H1 (cell line): ENCODE results near the gene ITGA4. TPM values are rescaled to one million over a fixed set of nuclear protein-coding genes. Genes with fewer than 3 reads are reported as not detected.

ENCODE experiments used
- CTCF ChIA-PET: fragments of 300-600 bp; sonication (Branson Sonifier 250); formaldehyde crosslinking; loops from one replicate; lab custom pipeline; 2021; ENCODE audit not compliant: partially characterized antibody; lab: Charles Lee
- POLR2A ChIA-PET: fragments of 300-600 bp; sonication (Branson Sonifier 250); formaldehyde crosslinking; loops from one replicate; lab custom pipeline; 2021; ENCODE audit warnings: inconsistent platforms; ENCODE audit not compliant: partially characterized antibody; lab: Charles Lee
- DNase-seq, 2 experiments: peaks; one replicate each; pipeline versions ENCODE4 v3.0.0 to v3.0.0-alpha.2; 2010 to 2022; ENCODE audit warnings: low spot score in 2 of 2, low read depth in 1 of 2, mixed read lengths in 1 of 2
- FAIRE-seq: peaks from 2 replicates; lab custom pipeline; 2011; peaks lifted over from hg19 to GRCh38; lab: Jason Lieb, UNC
- H2AFZ ChIP-seq: 2 replicates; pipeline ENCODE4 v1.8.1; 2012; ENCODE audit warnings: low read length, inconsistent platforms
- H2AK5ac ChIP-seq: 2 replicates; pipeline ENCODE4 v1.6.1; 2013; ENCODE audit warnings: low read depth, low read length
- H2BK120ac ChIP-seq: replicated peaks from 2 replicates; pipeline ENCODE3; 2013; ENCODE audit warnings: low read depth, low read length, inconsistent platforms
- H2BK12ac ChIP-seq: 2 replicates; pipeline ENCODE4 v1.6.1; 2013; ENCODE audit warnings: low read depth, low read length
- H2BK15ac ChIP-seq: 2 replicates; pipeline ENCODE4 v1.6.1; 2013; ENCODE audit warnings: low read length
- H2BK20ac ChIP-seq: 2 replicates; pipeline ENCODE4 v1.6.1; 2013; ENCODE audit warnings: low read length
- H2BK5ac ChIP-seq: 2 replicates; pipeline ENCODE4 v1.6.1; 2013; ENCODE audit warnings: low read depth, low read length
- H3K14ac ChIP-seq: 2 replicates; pipeline ENCODE4 v1.6.1; 2013; ENCODE audit warnings: inconsistent platforms; ENCODE audit not compliant: insufficient read length
- H3K18ac ChIP-seq: 2 replicates; pipeline ENCODE4 v1.6.1; 2013; ENCODE audit warnings: low read length; ENCODE audit errors: extremely low read depth
- H3K23ac ChIP-seq: 2 replicates; pipeline ENCODE4 v1.6.1; 2013; ENCODE audit warnings: inconsistent platforms; ENCODE audit not compliant: insufficient read length
- H3K23me2 ChIP-seq: 2 replicates; pipeline ENCODE4 v1.6.1; 2013; ENCODE audit warnings: low read depth, low read length
- H3K27ac ChIP-seq: 2 replicates; pipeline ENCODE4 v1.6.1; 2011; ENCODE audit warnings: low read depth, low read length, inconsistent platforms
- H3K27me3 ChIP-seq, 4 experiments: replicated peaks in 1 of 4; 1 replicate in 1 of 4; 2 replicates in 3 of 4; pipeline versions ENCODE4 v1.6.1 to v1.8.1; 2011 to 2013; ENCODE audit warnings: low read length in 3 of 4, mild to moderate bottlenecking in 3 of 4, inconsistent platforms in 2 of 4, mixed read lengths in 2 of 4, moderate library complexity in 1 of 4; ENCODE audit not compliant: control insufficient read depth in 3 of 4, insufficient read depth in 3 of 4; ENCODE audit errors: extremely low read depth in 1 of 4
- H3K36me3 ChIP-seq, 4 experiments: 2 replicates each; pipeline versions ENCODE4 v1.6.1 to v1.8.1; 2011 to 2013; ENCODE audit warnings: mild to moderate bottlenecking in 4 of 4, low read length in 3 of 4, moderate library complexity in 2 of 4, control low read depth in 1 of 4, inconsistent platforms in 1 of 4; ENCODE audit not compliant: insufficient read depth in 4 of 4, control insufficient read depth in 2 of 4
- H3K4ac ChIP-seq: replicated peaks from 2 replicates; pipeline ENCODE3; 2013; ENCODE audit warnings: low read length, low read depth, mixed read lengths, inconsistent platforms; ENCODE audit not compliant: insufficient read length
- H3K4me1 ChIP-seq, 4 experiments: replicated peaks in 1 of 4; 1 replicate in 1 of 4; 2 replicates in 3 of 4; pipeline versions ENCODE4 v1.6.1 to v1.8.1; 2011 to 2013; ENCODE audit warnings: low read length in 3 of 4, inconsistent platforms in 2 of 4, mixed read lengths in 1 of 4; ENCODE audit not compliant: insufficient read depth in 4 of 4, control insufficient read depth in 3 of 4
- H3K4me2 ChIP-seq, 2 experiments: 2 replicates each; pipeline versions ENCODE4 v1.6.1 to v1.8.1; 2011 to 2013; ENCODE audit warnings: low read depth in 2 of 2, low read length in 2 of 2, control low read depth in 1 of 2, inconsistent platforms in 1 of 2, mild to moderate bottlenecking in 1 of 2; ENCODE audit not compliant: insufficient read depth in 1 of 2
- H3K4me3 ChIP-seq, 4 experiments: fragments of 200-600, 300-600 bp in 1 of 4; sonication (generic), shearing (Covaris generic), sonication (Bioruptor Twin) in 1 of 4; 2 replicates each; pipeline versions ENCODE4 v1.5.1 to v1.8.1; 2011 to 2016; ENCODE audit warnings: low read length in 4 of 4, low read depth in 3 of 4, control low read depth in 2 of 4, inconsistent platforms in 2 of 4, mild to moderate bottlenecking in 2 of 4, mixed read lengths in 1 of 4, moderate library complexity in 1 of 4; ENCODE audit not compliant: insufficient read depth in 2 of 4; ENCODE audit errors: extremely low read depth in 1 of 4
- H3K56ac ChIP-seq: replicated peaks from 2 replicates; pipeline ENCODE3; 2013; ENCODE audit warnings: low read depth, mild to moderate bottlenecking, mixed read lengths, low read length, inconsistent platforms; ENCODE audit not compliant: insufficient read length
- H3K79me1 ChIP-seq: 2 replicates; pipeline ENCODE4 v1.6.1; 2013; ENCODE audit warnings: low read depth, low read length, control low read depth
- H3K79me2 ChIP-seq, 2 experiments: 2 replicates each; pipeline versions ENCODE4 v1.6.1 to v1.8.1; 2012 to 2013; ENCODE audit warnings: low read length in 2 of 2, mild to moderate bottlenecking in 2 of 2, inconsistent platforms in 1 of 2; ENCODE audit not compliant: insufficient read depth in 2 of 2, control insufficient read depth in 1 of 2
- H3K9ac ChIP-seq, 4 experiments: replicated peaks in 1 of 4; 1 replicate in 1 of 4; 2 replicates in 3 of 4; pipeline versions ENCODE4 v1.6.1 to v1.8.1; 2011 to 2013; ENCODE audit warnings: low read depth in 3 of 4, low read length in 3 of 4, control low read depth in 2 of 4, mild to moderate bottlenecking in 2 of 4, moderate library complexity in 2 of 4, inconsistent platforms in 1 of 4; ENCODE audit errors: extremely low read depth in 1 of 4
- H3K9me3 ChIP-seq, 2 experiments: 2 replicates each; pipeline versions ENCODE4 v1.6.1 to v1.8.1; 2012 to 2013; ENCODE audit warnings: mild to moderate bottlenecking in 2 of 2, moderate library complexity in 2 of 2, control low read depth in 1 of 2, inconsistent platforms in 1 of 2, low read depth in 1 of 2, low read length in 1 of 2, mixed read lengths in 1 of 2; ENCODE audit not compliant: insufficient read depth in 2 of 2
- H4K20me1 ChIP-seq, 2 experiments: replicated peaks in 1 of 2; 2 replicates each; pipeline versions ENCODE3 to v1.8.1; 2011 to 2013; ENCODE audit warnings: inconsistent platforms in 2 of 2, low read length in 2 of 2, mild to moderate bottlenecking in 1 of 2; ENCODE audit not compliant: insufficient read depth in 2 of 2, control insufficient read depth in 1 of 2
- H4K5ac ChIP-seq: 2 replicates; pipeline ENCODE4 v1.6.1; 2013; ENCODE audit warnings: low read length, low read depth, mixed read lengths, inconsistent platforms; ENCODE audit not compliant: insufficient read length
- H4K8ac ChIP-seq: 2 replicates; pipeline ENCODE4 v1.8.0; 2013; ENCODE audit warnings: mild to moderate bottlenecking, moderate library complexity, low read length, inconsistent platforms; ENCODE audit not compliant: insufficient read depth; ENCODE audit errors: extremely low read depth
- H4K91ac ChIP-seq: replicated peaks from 2 replicates; pipeline ENCODE3; 2013; ENCODE audit warnings: low read length, mixed read lengths, inconsistent platforms; ENCODE audit not compliant: insufficient read length
- BCL11A ChIP-seq, 2 experiments: IDR thresholded peaks; one replicate each; pipeline ENCODE4 v1.6.1; 2011; ENCODE audit warnings: low read depth in 2 of 2, low read length in 2 of 2, mild to moderate bottlenecking in 2 of 2
- CBX5 ChIP-seq: fragments of 300-800, 300-1000 bp; sonication (generic); IDR thresholded peaks from 2 replicates; pipeline ENCODE4 v1.7.1; 2016; ENCODE audit warnings: antibody characterized with exemption, low read length, low read depth
- CHD2 ChIP-seq: IDR thresholded peaks from 2 replicates; pipeline ENCODE4 v1.6.1; 2012; ENCODE audit warnings: low read length, improper control_type of control experiment
- EZH2 ChIP-seq: fragments of 200-600 bp; sonication (generic); IDR thresholded peaks from 2 replicates; pipeline ENCODE4 v1.7.1; 2012; ENCODE audit warnings: low read depth, mild to moderate bottlenecking, moderate library complexity, low read length, inconsistent platforms; ENCODE audit not compliant: severe bottlenecking
- KDM5A ChIP-seq: fragments of 200-600 bp; IDR thresholded peaks from 2 replicates; pipeline ENCODE4 v1.7.1; 2012; ENCODE audit warnings: mild to moderate bottlenecking, low read length, inconsistent platforms, mixed read lengths
- MAFK ChIP-seq: IDR thresholded peaks from 2 replicates; pipeline ENCODE4 v1.6.1; 2012; ENCODE audit warnings: low read depth, mild to moderate bottlenecking, improper control_type of control experiment, low read length
- MAX ChIP-seq: IDR thresholded peaks from 2 replicates; pipeline ENCODE4 v1.6.1; 2012; ENCODE audit warnings: inconsistent platforms
- NANOG ChIP-seq: IDR thresholded peaks from 2 replicates; pipeline ENCODE4 v1.6.1; 2011; ENCODE audit warnings: low read length, low read depth, mild to moderate bottlenecking, inconsistent platforms; ENCODE audit not compliant: insufficient read depth, poor library complexity, severe bottlenecking
- RAD21 ChIP-seq, 2 experiments: IDR thresholded peaks in 1 of 2; conservative IDR thresholded peaks in 1 of 2; 2 replicates each; pipeline ENCODE4 v1.6.1; 2011; ENCODE audit warnings: low read depth in 2 of 2, low read length in 2 of 2, improper control_type of control experiment in 1 of 2, inconsistent platforms in 1 of 2, mild to moderate bottlenecking in 1 of 2, moderate library complexity in 1 of 2
- SP1 ChIP-seq: IDR thresholded peaks from 2 replicates; pipeline ENCODE4 v1.6.1; 2011; ENCODE audit warnings: low read depth, low read length
- TCF12 ChIP-seq: IDR thresholded peaks from 2 replicates; pipeline ENCODE4 v1.6.1; 2011; ENCODE audit warnings: low read depth, mild to moderate bottlenecking, low read length
- ZNF274 ChIP-seq: IDR thresholded peaks from 2 replicates; pipeline ENCODE4 v1.7.0; 2012; ENCODE audit warnings: low read length, borderline replicate concordance; ENCODE audit errors: extremely low read depth
- WGBS, 2 experiments: shearing (Covaris generic) in 1 of 2; methylation state at CpG; one replicate each; pipeline versions ENCODE4 v1.1.6 to v1.1.7; 2013 to 2015; ENCODE audit warnings: low lambda C conversion rate in 2 of 2, mixed read lengths in 2 of 2, inconsistent platforms in 1 of 2, low coverage in 1 of 2, missing lambda C conversion rate in 1 of 2; ENCODE audit not compliant: insufficient replicate concordance in 2 of 2, insufficient coverage in 1 of 2, insufficient read length in 1 of 2; ENCODE audit errors: extremely low coverage in 1 of 2, missing lambda C conversion rate in 1 of 2; 5-methylcytosine and 5-hydroxymethylcytosine counted together
- polyA plus RNA-seq, 7 experiments: library from polyadenylated mRNA; depleted of rRNA in 3 of 7; stranded (reverse) in 5 of 7; unstranded in 2 of 7; fragments of >200 nt in 5 of 7; fragments of 200-250 nt in 2 of 7; gene quantifications; 1 replicate in 5 of 7; 2 replicates in 1 of 7; 4 replicates in 1 of 7; pipeline versions ENCODE4 v1.2.1 to v1.2.3, GENCODE V29; 2011 to 2013; ENCODE audit warnings: missing spikeins in 2 of 7, mixed read lengths in 2 of 7
- total RNA-seq: library from RNA; stranded (reverse); fragmentation: NEBNext Ultra II Directional; extraction: Animal tissue kit (Norgen Biotek cat#: 25700); gene quantifications from 2 replicates; pipeline ENCODE4 v1.2.1, GENCODE V29; 2021
- TF ChIP-seq, protein P1 (sequence below): IDR thresholded peaks from 2 replicates; pipeline ENCODE4 v1.6.1; 2012; ENCODE audit warnings: inconsistent platforms

Gene ITGA4
- total and polyA plus RNA-seq, 2 of the 8 experiments (the other 6 are each of a cell fraction or from before 2014, with no cell fraction given), result 0.60 to 2.1 TPM

- no peak overlapping the region for H2AFZ ChIP-seq
- H4K8ac ChIP-seq, result no peak overlapping the region
- no peak overlapping the region for H3K4ac ChIP-seq
- H3K36me3 ChIP-seq, result no peaks in the 10 kb centered on the region
- no peaks in the 10 kb centered on the region for H3K23me2 ChIP-seq
- no peak overlapping the region for H3K23ac ChIP-seq
- H2BK5ac ChIP-seq, result no peak overlapping the region
- H2BK20ac ChIP-seq, result no peak overlapping the region
- H2BK12ac ChIP-seq, result no peak overlapping the region
- H3K9me3 ChIP-seq, result no peaks in the 10 kb centered on the region
- H3K27ac ChIP-seq, result no peak overlapping the region
- H3K56ac ChIP-seq, result no peak overlapping the region
- DNase-seq (no peak), FAIRE-seq (no peak)
- H3K4me3 ChIP-seq, result no peak overlapping the region
- ChIA-PET POLR2A (no interaction called here), CTCF (interaction anchor here (1.0 to 1.7 kb wide), 4 partner anchors 10 to 295 kb away, joined by 3 to 7 read pairs (median 4); partner anchors contain the start of gene ITGA4)
- no peaks in the 10 kb centered on the region for H3K79me1 ChIP-seq
- H3K4me2 ChIP-seq, result no peak overlapping the region
- WGBS, 2 experiments, result 63% methylated on average over 3 of the region's 3 CpGs; no CpG with 5 or more reads in 1 of the 2 experiments
- H3K14ac ChIP-seq, result no peak overlapping the region
- H3K4me1 ChIP-seq, result no peaks in the 10 kb centered on the region; a peak in 1 of 7 replicates
- H2AK5ac ChIP-seq, result no peak overlapping the region
- no peaks in the 10 kb centered on the region for H4K20me1 ChIP-seq
- no peak overlapping the region for H3K9ac ChIP-seq
- H4K91ac ChIP-seq, result no peak overlapping the region
- no peaks in the 10 kb centered on the region for H3K27me3 ChIP-seq
- H2BK120ac ChIP-seq, result no peak overlapping the region
- no peaks in the 10 kb centered on the region for H3K79me2 ChIP-seq
- H4K5ac ChIP-seq, result no peak overlapping the region
- no peak overlapping the region for H3K18ac ChIP-seq
- no peak overlapping the region for H2BK15ac ChIP-seq
- no peak for TF ChIP-seq NANOG
- TF ChIP-seq CBX5, result no peak
- TF ChIP-seq CHD2, result no peak
- no peak for TF ChIP-seq MAFK
- TF ChIP-seq SP1, result no peak
- TF ChIP-seq, protein P1, sequence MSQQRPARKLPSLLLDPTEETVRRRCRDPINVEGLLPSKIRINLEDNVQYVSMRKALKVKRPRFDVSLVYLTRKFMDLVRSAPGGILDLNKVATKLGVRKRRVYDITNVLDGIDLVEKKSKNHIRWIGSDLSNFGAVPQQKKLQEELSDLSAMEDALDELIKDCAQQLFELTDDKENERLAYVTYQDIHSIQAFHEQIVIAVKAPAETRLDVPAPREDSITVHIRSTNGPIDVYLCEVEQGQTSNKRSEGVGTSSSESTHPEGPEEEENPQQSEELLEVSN, result no peak
- no peak for TF ChIP-seq KDM5A
- TF ChIP-seq EZH2, result no peak
- TF ChIP-seq BCL11A (IDR thresholded peaks at IDR 0.05; ENCODE audit: low read depth in 2 of 2, low read length in 2 of 2), result no peak
- TF ChIP-seq ZNF274, result no peak
- no peak for TF ChIP-seq MAX
- no peak for TF ChIP-seq TCF12
- TF ChIP-seq RAD21 (IDR thresholded peaks at IDR 0.05 in 1 of 2, conservative IDR thresholded peaks at IDR 0.05 in 1 of 2; ENCODE audit: low read depth in 2 of 2, low read length in 2 of 2), result no peak
These were observed 15.5 kb upstream of the ITGA4 start for GRCh38 chr2:181441670-181442069.
